Mesenchymal stem cell (in vitro differentiated cells and primary cell): Measurements from ENCODE around the gene ARSA.
A peak's percentile ranks its signal among the peaks of the same experiment; 100 is the strongest.

Experiments
- DNase-seq: peaks from one replicate; pipeline ENCODE4 v3.0.0-alpha.2; 2013
- H2AFZ ChIP-seq: one replicate; pipeline ENCODE4 v1.6.1; 2013; ENCODE audit warnings: low read depth, mild to moderate bottlenecking, control low read depth, inconsistent platforms, low read length, moderate library complexity
- H2AK5ac ChIP-seq: 2 replicates; pipeline ENCODE4 v1.6.1; 2013; ENCODE audit warnings: low read length, moderate library complexity, mild to moderate bottlenecking, inconsistent platforms; ENCODE audit not compliant: severe bottlenecking
- H2BK120ac ChIP-seq: one replicate; pipeline ENCODE4 v1.6.1; 2013; ENCODE audit warnings: low read depth, mild to moderate bottlenecking, inconsistent platforms, low read length, moderate library complexity
- H2BK12ac ChIP-seq, 2 experiments: one replicate each; pipeline ENCODE4 v1.6.1; 2013; ENCODE audit warnings: inconsistent platforms in 2 of 2, low read length in 2 of 2, mild to moderate bottlenecking in 2 of 2, moderate library complexity in 2 of 2, control low read depth in 1 of 2
- H2BK15ac ChIP-seq: one replicate; pipeline ENCODE4 v1.6.1; 2013; ENCODE audit warnings: mild to moderate bottlenecking, low read depth, inconsistent platforms; ENCODE audit not compliant: poor library complexity, severe bottlenecking
- H2BK5ac ChIP-seq: 2 replicates; pipeline ENCODE4 v1.6.1; 2013; ENCODE audit warnings: low read depth, mild to moderate bottlenecking, low read length, control low read depth, inconsistent platforms; ENCODE audit not compliant: poor library complexity, severe bottlenecking
- H3K14ac ChIP-seq, 2 experiments: one replicate each; pipeline ENCODE4 v1.6.1; 2013; ENCODE audit warnings: inconsistent platforms in 2 of 2, low read length in 2 of 2, control low read depth in 1 of 2, mild to moderate bottlenecking in 1 of 2, moderate library complexity in 1 of 2
- H3K18ac ChIP-seq, 2 experiments: one replicate each; pipeline ENCODE4 v1.6.1; 2013; ENCODE audit warnings: inconsistent platforms in 2 of 2, low read length in 2 of 2, control low read depth in 1 of 2, low read depth in 1 of 2, mild to moderate bottlenecking in 1 of 2
- H3K23ac ChIP-seq, 2 experiments: one replicate each; pipeline ENCODE4 v1.6.1; 2013; ENCODE audit warnings: inconsistent platforms in 2 of 2, low read length in 2 of 2, mild to moderate bottlenecking in 2 of 2, moderate library complexity in 2 of 2, control low read depth in 1 of 2
- H3K27ac ChIP-seq: 2 replicates; pipeline ENCODE4 v1.5.1; 2013; ENCODE audit warnings: mild to moderate bottlenecking, moderate library complexity, low read length, control low read depth, inconsistent platforms; ENCODE audit not compliant: poor library complexity, severe bottlenecking
- H3K27me3 ChIP-seq, 2 experiments: 2 replicates each; pipeline versions ENCODE4 v1.6.1 to v1.7.0; 2013; ENCODE audit warnings: low read length in 2 of 2, mild to moderate bottlenecking in 2 of 2, moderate library complexity in 2 of 2, control low read depth in 1 of 2, inconsistent platforms in 1 of 2; ENCODE audit not compliant: control insufficient read depth in 1 of 2, insufficient read depth in 1 of 2
- H3K36me3 ChIP-seq, 2 experiments: 2 replicates each; pipeline versions ENCODE4 v1.6.1 to v1.7.0; 2013; ENCODE audit warnings: low read length in 2 of 2, control low read depth in 1 of 2, inconsistent platforms in 1 of 2, low read depth in 1 of 2, mild to moderate bottlenecking in 1 of 2; ENCODE audit not compliant: insufficient read depth in 2 of 2, control insufficient read depth in 1 of 2
- H3K4ac ChIP-seq, 2 experiments: one replicate each; pipeline ENCODE4 v1.6.1; 2013; ENCODE audit warnings: inconsistent platforms in 2 of 2, low read length in 2 of 2, mild to moderate bottlenecking in 2 of 2, moderate library complexity in 2 of 2, control low read depth in 1 of 2, low read depth in 1 of 2
- H3K4me1 ChIP-seq: 2 replicates; pipeline ENCODE4 v1.6.1; 2013; ENCODE audit warnings: low read depth, low read length, control low read depth; ENCODE audit not compliant: control insufficient read depth, insufficient read depth
- H3K4me2 ChIP-seq: 2 replicates; pipeline ENCODE4 v1.6.1; 2013; ENCODE audit warnings: low read length, mild to moderate bottlenecking, inconsistent platforms; ENCODE audit not compliant: poor library complexity, severe bottlenecking
- H3K4me3 ChIP-seq, 2 experiments: 2 replicates each; pipeline versions ENCODE4 v1.5.1 to v1.7.0; 2013; ENCODE audit warnings: low read length in 2 of 2, mild to moderate bottlenecking in 2 of 2, control low read depth in 1 of 2, low read depth in 1 of 2; ENCODE audit not compliant: insufficient read depth in 1 of 2
- H3K79me1 ChIP-seq: replicated peaks from 2 replicates; pipeline ENCODE4 v1.6.1; 2013; ENCODE audit warnings: mild to moderate bottlenecking, control low read depth, low read length, inconsistent platforms; ENCODE audit not compliant: poor library complexity, severe bottlenecking
- H3K9ac ChIP-seq: 2 replicates; pipeline ENCODE4 v1.7.0; 2013; ENCODE audit warnings: mild to moderate bottlenecking, low read length, moderate library complexity
- H3K9me3 ChIP-seq: 2 replicates; pipeline ENCODE4 v1.7.0; 2013; ENCODE audit warnings: mild to moderate bottlenecking, low read length; ENCODE audit not compliant: control insufficient read depth
- H4K8ac ChIP-seq: one replicate; pipeline ENCODE4 v1.6.1; 2013; ENCODE audit warnings: inconsistent platforms, mild to moderate bottlenecking, low read length, moderate library complexity
- H4K91ac ChIP-seq: one replicate; pipeline ENCODE4 v1.6.1; 2013; ENCODE audit warnings: mild to moderate bottlenecking, low read length, inconsistent platforms
- WGBS: methylation state at CpG from one replicate; pipeline ENCODE4 v1.1.7; 2013; ENCODE audit warnings: mixed read lengths; 5-methylcytosine and 5-hydroxymethylcytosine counted together

Gene ARSA

GRCh38 chr22:50633771-50634170, 5.8 kb upstream of the ARSA start:
- Histone ChIP-seq H2BK15ac (no peak overlapping the region), H3K14ac (no peak overlapping the region), H3K23ac (no peak overlapping the region), H3K4me3 (no peak overlapping the region), H4K91ac (no peak overlapping the region), H3K36me3 (no peaks in the 10 kb centered on the region), H4K8ac (no peak overlapping the region), H3K18ac (no peak overlapping the region), H3K9me3 (no peaks in the 10 kb centered on the region), H3K79me1 (no peaks in the 10 kb centered on the region), H2BK12ac (no peak overlapping the region), H2AK5ac (no peak overlapping the region), H3K9ac (no peak overlapping the region), H2BK5ac (no peak overlapping the region), H3K4ac (no peak overlapping the region), H3K27me3 (peaks cover 4% of the 10 kb centered on the region in 2 experiments), H2AFZ (no peak overlapping the region), H3K4me2 (no peak overlapping the region), H3K27ac (no peak overlapping the region), H2BK120ac (no peak overlapping the region), H3K4me1 (peaks cover 2% of the 10 kb centered on the region)
- DNase-seq = no peak
- WGBS = 86% methylated on average over 11 of the region's 11 CpGs

GRCh38 chr22:50633086-50633485, 5.1 kb upstream of the ARSA start:
- Histone ChIP-seq H2BK120ac (no peak overlapping the region), H3K79me1 (peaks cover 3% of the 10 kb centered on the region), H3K4me1 (peaks cover 8% of the 10 kb centered on the region), H3K18ac (no peak overlapping the region), H3K4me3 (no peak overlapping the region), H3K36me3 (no peaks in the 10 kb centered on the region), H3K14ac (no peak overlapping the region), H4K8ac (no peak overlapping the region), H3K23ac (no peak overlapping the region), H2BK12ac (no peak overlapping the region), H3K9me3 (no peaks in the 10 kb centered on the region), H2AK5ac (no peak overlapping the region), H3K27ac (no peak overlapping the region), H2BK15ac (no peak overlapping the region), H3K9ac (no peak overlapping the region), H3K27me3 (peaks cover 4% of the 10 kb centered on the region in 2 experiments), H2AFZ (no peak overlapping the region), H3K4ac (no peak overlapping the region), H4K91ac (no peak overlapping the region), H2BK5ac (no peak overlapping the region), H3K4me2 (no peak overlapping the region)
- 90% methylated on average over 5 of the region's 5 CpGs for WGBS
- DNase-seq = no peak

- no peak for DNase-seq
- Histone ChIP-seq H2BK15ac (no peak overlapping the region), H3K23ac (no peak overlapping the region), H3K9ac (no peak overlapping the region), H4K8ac (no peak overlapping the region), H2BK120ac (no peak overlapping the region), H3K27me3 (peaks cover 4% of the 10 kb centered on the region in 2 experiments), H3K27ac (no peak overlapping the region), H2AK5ac (no peak overlapping the region), H3K4me1 (peaks cover 23% of the 10 kb centered on the region), H3K18ac (no peak overlapping the region), H3K4me2 (no peak overlapping the region), H2BK5ac (no peak overlapping the region), H2BK12ac (no peak overlapping the region), H3K36me3 (peaks cover 0 to 15% of the 10 kb centered on the region in 2 experiments), H3K9me3 (no peaks in the 10 kb centered on the region), H2AFZ (peak overlapping the region; percentile 20), H3K4ac (no peak overlapping the region), H4K91ac (peak overlapping the region; percentile 39), H3K14ac (no peak overlapping the region), H3K4me3 (no peak overlapping the region), H3K79me1 (peaks cover 21% of the 10 kb centered on the region)
- 99% methylated on average over 5 of the region's 5 CpGs for WGBS
Observed at GRCh38 chr22:50630376-50630775, 2.4 kb upstream of the ARSA start.

- Histone ChIP-seq H2BK5ac (no peak overlapping the region), H3K27ac (no peak overlapping the region), H3K14ac (peak overlapping the region in 1 of 2 experiments; percentile 76), H3K4me1 (peaks cover 23% of the 10 kb centered on the region), H3K18ac (peak overlapping the region in 1 of 2 experiments; percentile 75), H2BK15ac (no peak overlapping the region), H3K4me2 (peak overlapping the region; percentile 95), H2AFZ (peak overlapping the region; percentile 85), H3K4ac (peak overlapping the region in 1 of 2 experiments; percentile 84), H2BK12ac (peak overlapping the region; percentile 28 to 64), H2AK5ac (no peak overlapping the region), H3K27me3 (peaks cover 0 to 1% of the 10 kb centered on the region in 2 experiments), H3K23ac (peak overlapping the region; percentile 30 to 84), H3K9ac (peak overlapping the region; percentile 91), H3K9me3 (no peaks in the 10 kb centered on the region), H4K8ac (peak overlapping the region; percentile 59), H2BK120ac (no peak overlapping the region), H3K4me3 (peak overlapping the region; percentile 67 to 89), H4K91ac (peak overlapping the region; percentile 25), H3K79me1 (peaks cover 21% of the 10 kb centered on the region), H3K36me3 (peaks cover 0 to 25% of the 10 kb centered on the region in 2 experiments)
- WGBS = 52% methylated on average over 16 of the region's 16 CpGs
- DNase-seq = no peak
Observed at GRCh38 chr22:50628543-50629134, 687 bp upstream of the ARSA start.
